ENCODE data around the gene NUTF2.

DNA sequence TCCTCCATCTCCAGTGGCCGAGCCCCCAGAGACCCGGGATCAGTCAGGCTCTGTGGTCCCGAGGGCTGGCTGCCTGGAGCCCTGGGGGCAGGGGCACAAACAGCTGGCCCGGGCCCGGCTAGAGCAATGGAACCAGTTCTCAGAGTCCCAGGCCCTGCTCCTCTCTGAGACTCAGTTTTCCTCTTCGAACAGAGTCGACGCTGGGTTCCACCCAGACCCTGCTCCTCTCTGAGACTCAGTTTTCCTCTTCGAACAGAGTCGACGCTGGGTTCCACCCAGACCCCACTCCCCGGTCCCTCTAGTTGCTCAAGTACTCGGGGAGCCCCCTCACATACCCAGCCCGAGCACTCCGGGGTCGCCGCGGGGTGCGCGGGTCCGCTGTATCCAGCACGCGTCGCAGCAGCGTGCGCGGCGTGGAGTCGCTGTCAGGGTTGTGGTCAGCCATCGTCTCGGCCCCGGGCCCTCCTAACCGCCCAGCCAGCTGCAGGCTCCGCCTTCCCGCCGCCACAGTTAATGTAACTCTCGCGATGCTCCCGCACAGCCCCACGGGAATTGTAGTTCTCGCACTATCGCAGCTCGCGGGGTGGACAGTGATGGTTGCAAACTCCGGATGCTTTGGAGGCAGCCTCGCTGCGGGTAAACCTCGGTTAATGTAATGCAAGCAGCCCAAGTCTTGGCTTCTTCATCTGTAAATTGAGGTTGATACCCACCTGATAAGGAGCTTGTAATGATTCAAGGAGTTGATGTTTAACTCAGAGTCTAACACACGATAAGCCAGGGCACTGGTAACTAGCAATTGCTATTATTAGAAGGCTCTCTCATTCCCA is 13.1 kb upstream of the NUTF2 start:
- peak; percentile 88 for TF ChIP-seq SIN3A (IDR thresholded peaks at IDR 0.05; ENCODE audit: low read depth)
- TF ChIP-seq, protein P1, sequence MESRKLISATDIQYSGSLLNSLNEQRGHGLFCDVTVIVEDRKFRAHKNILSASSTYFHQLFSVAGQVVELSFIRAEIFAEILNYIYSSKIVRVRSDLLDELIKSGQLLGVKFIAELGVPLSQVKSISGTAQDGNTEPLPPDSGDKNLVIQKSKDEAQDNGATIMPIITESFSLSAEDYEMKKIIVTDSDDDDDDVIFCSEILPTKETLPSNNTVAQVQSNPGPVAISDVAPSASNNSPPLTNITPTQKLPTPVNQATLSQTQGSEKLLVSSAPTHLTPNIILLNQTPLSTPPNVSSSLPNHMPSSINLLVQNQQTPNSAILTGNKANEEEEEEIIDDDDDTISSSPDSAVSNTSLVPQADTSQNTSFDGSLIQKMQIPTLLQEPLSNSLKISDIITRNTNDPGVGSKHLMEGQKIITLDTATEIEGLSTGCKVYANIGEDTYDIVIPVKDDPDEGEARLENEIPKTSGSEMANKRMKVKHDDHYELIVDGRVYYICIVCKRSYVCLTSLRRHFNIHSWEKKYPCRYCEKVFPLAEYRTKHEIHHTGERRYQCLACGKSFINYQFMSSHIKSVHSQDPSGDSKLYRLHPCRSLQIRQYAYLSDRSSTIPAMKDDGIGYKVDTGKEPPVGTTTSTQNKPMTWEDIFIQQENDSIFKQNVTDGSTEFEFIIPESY (IDR thresholded peaks at IDR 0.05; ENCODE audit: extremely low read depth, insufficient replicate concordance, low read length), result peak; percentile 98
- TF ChIP-seq, protein P2, sequence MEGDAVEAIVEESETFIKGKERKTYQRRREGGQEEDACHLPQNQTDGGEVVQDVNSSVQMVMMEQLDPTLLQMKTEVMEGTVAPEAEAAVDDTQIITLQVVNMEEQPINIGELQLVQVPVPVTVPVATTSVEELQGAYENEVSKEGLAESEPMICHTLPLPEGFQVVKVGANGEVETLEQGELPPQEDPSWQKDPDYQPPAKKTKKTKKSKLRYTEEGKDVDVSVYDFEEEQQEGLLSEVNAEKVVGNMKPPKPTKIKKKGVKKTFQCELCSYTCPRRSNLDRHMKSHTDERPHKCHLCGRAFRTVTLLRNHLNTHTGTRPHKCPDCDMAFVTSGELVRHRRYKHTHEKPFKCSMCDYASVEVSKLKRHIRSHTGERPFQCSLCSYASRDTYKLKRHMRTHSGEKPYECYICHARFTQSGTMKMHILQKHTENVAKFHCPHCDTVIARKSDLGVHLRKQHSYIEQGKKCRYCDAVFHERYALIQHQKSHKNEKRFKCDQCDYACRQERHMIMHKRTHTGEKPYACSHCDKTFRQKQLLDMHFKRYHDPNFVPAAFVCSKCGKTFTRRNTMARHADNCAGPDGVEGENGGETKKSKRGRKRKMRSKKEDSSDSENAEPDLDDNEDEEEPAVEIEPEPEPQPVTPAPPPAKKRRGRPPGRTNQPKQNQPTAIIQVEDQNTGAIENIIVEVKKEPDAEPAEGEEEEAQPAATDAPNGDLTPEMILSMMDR (IDR thresholded peaks at IDR 0.05 in 2 of 3, conservative IDR thresholded peaks at IDR 0.05 in 1 of 3; ENCODE audit: borderline replicate concordance in 1 of 3, insufficient read depth in 1 of 3, low read depth in 2 of 3, low read length in 2 of 3), result no peak
